Measurements from ENCODE around the gene GPR157.
A peak's percentile ranks its signal among the peaks of the same experiment; 100 is the strongest.
"Not testable (repeated sequence)": the region's sequence is repeated elsewhere in the genome, so short reads cannot be mapped to it uniquely, and the experiment has no call there.

GPR157 gene

DNA sequence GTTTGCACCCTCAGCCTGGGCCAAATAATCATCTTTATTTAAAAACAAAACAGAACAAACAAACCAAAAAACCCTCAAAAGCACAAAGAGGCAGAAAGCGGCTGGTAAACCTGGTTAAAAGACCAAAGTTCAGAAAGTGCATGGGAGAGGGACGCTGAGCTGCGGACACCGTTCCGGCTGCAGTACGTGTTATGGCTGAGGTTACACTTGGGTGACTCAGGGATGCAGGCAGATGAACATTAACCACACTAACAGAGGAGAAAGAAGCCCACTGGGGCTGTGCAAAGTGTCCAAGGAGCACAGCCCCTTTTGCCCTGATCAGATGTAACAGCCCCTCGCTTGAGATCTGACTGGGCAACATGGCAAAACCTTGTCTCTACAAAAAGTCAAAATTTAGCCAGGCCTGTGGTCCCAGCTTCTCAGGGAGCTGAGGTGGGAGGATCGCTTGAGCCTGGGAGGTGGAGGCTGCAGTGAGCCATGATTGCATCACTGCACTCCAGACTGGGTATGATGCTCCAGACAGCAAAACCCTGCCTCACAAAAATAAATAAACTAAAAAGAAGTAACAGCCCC, 28.3 kb downstream of the GPR157 start:
- in situ Hi-C loops (cut with MboI; ENCODE audit: low sequenced_read_pairs): loop anchor here (25.0 kb wide), 1 partner anchor 387 kb away; no protein-coding TSS in a partner anchor
- Histone ChIP-seq H3K9me3 (peaks cover 5% of the 10 kb centered on the region; the same call in 1 of the 2 replicates), H3K36me3 (replicated peaks) (peaks cover 7% of the 10 kb centered on the region), H3K4me1 (no peaks in the 10 kb centered on the region), H3K4me3 (no peak overlapping the region), H3K27me3 (ENCODE audit: low read depth) (no peaks in the 10 kb centered on the region)
- no peak for DNase-seq (ENCODE audit: low spot score in 2 of 2)

- H3K27me3 ChIP-seq (ENCODE audit: low read depth): no peaks in the 10 kb centered on the region
- peaks cover 5% of the 10 kb centered on the region for H3K9me3 ChIP-seq
- peaks cover 7% of the 10 kb centered on the region for H3K36me3 ChIP-seq (replicated peaks)
- H3K4me1 ChIP-seq: no peaks in the 10 kb centered on the region
- H3K4me3 ChIP-seq: no peak overlapping the region
- in situ Hi-C loops (cut with MboI; ENCODE audit: low sequenced_read_pairs): no loop called here
- DNase-seq (ENCODE audit: low spot score in 2 of 2): no peak
Observed at GRCh38 chr1:9099555-9099954, 29.3 kb downstream of the GPR157 start.

- H3K27me3 ChIP-seq (ENCODE audit: low read depth): no peaks in the 10 kb centered on the region
- peaks cover 5% of the 10 kb centered on the region for H3K9me3 ChIP-seq
- in situ Hi-C loops (cut with MboI; ENCODE audit: low sequenced_read_pairs): no loop called here
- H3K4me1 ChIP-seq: no peaks in the 10 kb centered on the region
- H3K4me3 ChIP-seq: no peak overlapping the region
- no peaks in the 10 kb centered on the region; the same call in 1 of the 2 replicates for H3K36me3 ChIP-seq (replicated peaks)
- DNase-seq (ENCODE audit: low spot score in 2 of 2): no peak
Observed at GRCh38 chr1:9097947-9098705, 30.8 kb downstream of the GPR157 start.

DNA sequence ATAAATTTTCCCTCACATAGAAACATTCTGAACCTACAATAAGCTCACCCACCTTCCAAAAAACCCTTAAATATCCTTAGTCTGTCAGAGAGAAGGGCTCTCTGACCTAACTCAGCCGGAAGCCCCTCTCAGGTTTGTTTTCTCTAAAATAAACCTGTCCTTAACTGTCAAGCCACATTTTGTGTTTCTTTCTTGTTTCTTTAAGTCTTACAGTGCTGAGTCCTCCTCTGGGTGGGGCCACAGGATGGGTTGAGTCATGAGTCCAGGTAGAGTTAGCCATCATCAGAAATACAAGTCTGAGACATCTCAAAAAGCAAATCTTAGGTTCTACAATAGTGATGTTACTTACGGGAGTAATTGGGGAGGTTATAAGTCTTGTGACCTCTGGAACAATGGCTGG, 33.1 kb downstream of the GPR157 start:
- in situ Hi-C loops (cut with MboI; ENCODE audit: low sequenced_read_pairs): no loop called here
- peaks cover 5% of the 10 kb centered on the region for H3K9me3 ChIP-seq
- no peak for DNase-seq (ENCODE audit: low spot score in 2 of 2)
- H3K36me3 ChIP-seq (replicated peaks): no peaks in the 10 kb centered on the region
- no peak overlapping the region for H3K4me3 ChIP-seq
- H3K4me1 ChIP-seq: no peaks in the 10 kb centered on the region
- no peaks in the 10 kb centered on the region for H3K27me3 ChIP-seq (ENCODE audit: low read depth)

DNA sequence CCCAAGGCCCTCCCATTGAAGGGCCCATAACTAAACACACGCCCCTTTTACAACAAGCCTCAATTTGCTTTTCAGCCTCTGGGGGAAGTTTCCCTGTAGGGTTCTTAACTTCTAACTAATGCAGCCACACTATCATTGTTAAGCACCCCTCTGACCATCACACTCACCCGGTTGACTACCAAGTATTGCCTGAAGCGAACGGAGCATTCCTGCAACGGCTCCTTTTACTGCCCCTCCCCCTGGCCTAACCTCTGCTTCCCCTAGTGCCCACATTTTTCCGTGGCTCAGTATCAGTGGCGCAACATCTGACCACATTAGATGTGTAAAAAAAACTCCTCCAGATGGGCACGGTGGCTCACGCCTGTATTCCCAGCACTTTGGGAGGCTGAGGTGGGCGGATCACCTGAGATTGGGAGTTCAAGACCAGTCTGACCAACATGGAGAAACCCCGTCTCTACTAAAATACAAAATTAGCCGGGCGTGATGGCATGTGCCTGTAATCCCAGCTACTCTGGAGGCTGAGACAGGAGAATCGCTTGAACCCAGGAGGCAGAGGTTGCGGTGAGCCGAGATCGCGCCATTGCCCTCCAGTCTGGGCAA, 34.8 kb downstream of the GPR157 start:
- H3K4me1 ChIP-seq; H3K9me3 ChIP-seq; H3K27me3 ChIP-seq (ENCODE audit: low read depth); in situ Hi-C loops (cut with MboI; ENCODE audit: low sequenced_read_pairs); H3K4me3 ChIP-seq; DNase-seq (ENCODE audit: low spot score in 2 of 2); H3K36me3 ChIP-seq (replicated peaks): not testable (repeated sequence)

GRCh38 chr1:9093581-9093980, 35.3 kb downstream of the GPR157 start:
- Histone ChIP-seq H3K9me3 (peaks cover 5% of the 10 kb centered on the region), H3K27me3 (ENCODE audit: low read depth) (no peaks in the 10 kb centered on the region), H3K4me1 (no peaks in the 10 kb centered on the region), H3K36me3 (replicated peaks) (no peaks in the 10 kb centered on the region), H3K4me3 (no peak overlapping the region)
- no peak for DNase-seq (ENCODE audit: low spot score in 2 of 2)
- in situ Hi-C loops (cut with MboI; ENCODE audit: low sequenced_read_pairs): no loop called here

- H3K4me3 ChIP-seq: no peak overlapping the region
- in situ Hi-C loops (cut with MboI; ENCODE audit: low sequenced_read_pairs): no loop called here
- no peaks in the 10 kb centered on the region for H3K27me3 ChIP-seq (ENCODE audit: low read depth)
- DNase-seq (ENCODE audit: low spot score in 2 of 2): no peak
- H3K36me3 ChIP-seq (replicated peaks): no peaks in the 10 kb centered on the region
- H3K9me3 ChIP-seq: peaks cover 5% of the 10 kb centered on the region
- no peaks in the 10 kb centered on the region for H3K4me1 ChIP-seq
Observed at GRCh38 chr1:9093091-9093490, 35.8 kb downstream of the GPR157 start.

- in situ Hi-C loops (cut with MboI; ENCODE audit: low sequenced_read_pairs): no loop called here
- Histone ChIP-seq H3K4me3 (no peak overlapping the region), H3K36me3 (replicated peaks) (no peaks in the 10 kb centered on the region), H3K9me3 (peaks cover 7% of the 10 kb centered on the region), H3K4me1 (peaks cover 11% of the 10 kb centered on the region), H3K27me3 (ENCODE audit: low read depth) (no peaks in the 10 kb centered on the region)
- no peak for DNase-seq (ENCODE audit: low spot score in 2 of 2)
Observed at GRCh38 chr1:9088807-9089206, 40.1 kb downstream of the GPR157 start.

DNA sequence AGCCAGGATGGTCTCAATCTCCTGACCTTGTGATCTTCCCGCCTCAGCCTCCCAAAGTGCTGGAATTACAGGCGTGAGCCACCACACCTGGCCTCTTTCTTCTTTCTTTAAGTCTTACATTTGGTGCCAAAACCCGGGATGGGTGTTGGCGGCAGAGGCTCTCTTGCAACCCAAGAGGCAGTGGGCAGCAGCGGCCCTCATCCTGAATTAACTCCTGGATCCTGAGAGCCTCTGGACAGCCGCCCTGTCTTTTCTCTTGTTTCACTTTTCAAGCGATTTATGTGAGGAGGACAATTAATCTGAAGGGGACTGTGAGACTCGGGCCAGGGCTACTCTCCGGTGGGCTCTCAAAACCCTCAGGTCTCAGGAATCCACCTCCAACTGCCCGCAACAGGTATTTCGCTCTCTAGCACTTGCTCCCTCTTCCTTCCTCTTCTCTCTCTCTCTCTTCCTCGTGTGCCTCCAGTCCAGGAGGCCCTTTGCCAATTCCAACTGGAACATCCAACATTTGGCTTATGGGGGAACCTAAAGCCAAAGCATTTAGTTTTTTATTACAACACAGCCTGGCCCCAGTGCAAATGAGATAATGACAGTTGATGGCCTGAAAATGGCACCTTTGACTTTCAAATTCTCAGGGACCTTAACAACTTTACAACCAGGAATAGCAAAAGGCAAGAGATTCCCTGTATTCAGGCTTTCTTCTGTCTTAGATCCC, 41.3 kb downstream of the GPR157 start:
- H3K4me3 ChIP-seq: no peak overlapping the region
- in situ Hi-C loops (cut with MboI; ENCODE audit: low sequenced_read_pairs): no loop called here
- H3K9me3 ChIP-seq: peaks cover 7% of the 10 kb centered on the region
- H3K4me1 ChIP-seq: peaks cover 15% of the 10 kb centered on the region
- no peak for DNase-seq (ENCODE audit: low spot score in 2 of 2)
- H3K36me3 ChIP-seq (replicated peaks): no peaks in the 10 kb centered on the region
- H3K27me3 ChIP-seq (ENCODE audit: low read depth): no peaks in the 10 kb centered on the region

DNA sequence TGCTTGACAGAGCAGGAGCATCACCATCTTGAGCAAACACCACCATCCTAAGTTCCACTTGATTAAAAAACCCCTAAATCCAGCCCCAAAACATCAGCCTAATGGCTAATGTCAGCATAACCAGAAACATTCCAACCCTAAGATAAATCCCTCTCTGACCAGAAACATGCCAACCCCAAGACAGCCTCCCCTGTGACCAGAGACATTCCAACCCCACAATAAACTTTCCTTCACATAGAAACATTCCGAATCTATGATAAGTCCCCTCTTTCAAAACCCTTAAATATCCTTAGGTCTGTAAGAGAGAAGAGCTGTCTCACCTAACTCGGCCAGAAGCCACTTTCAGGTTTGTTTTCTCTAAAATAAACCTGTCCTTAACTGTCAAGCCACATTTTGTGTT, 42.1 kb downstream of the GPR157 start:
- Histone ChIP-seq H3K27me3 (ENCODE audit: low read depth) (no peaks in the 10 kb centered on the region), H3K9me3 (peaks cover 7% of the 10 kb centered on the region), H3K36me3 (replicated peaks) (no peaks in the 10 kb centered on the region), H3K4me1 (peaks cover 19% of the 10 kb centered on the region), H3K4me3 (no peak overlapping the region)
- in situ Hi-C loops (cut with MboI; ENCODE audit: low sequenced_read_pairs): no loop called here
- DNase-seq (ENCODE audit: low spot score in 2 of 2): no peak

DNA sequence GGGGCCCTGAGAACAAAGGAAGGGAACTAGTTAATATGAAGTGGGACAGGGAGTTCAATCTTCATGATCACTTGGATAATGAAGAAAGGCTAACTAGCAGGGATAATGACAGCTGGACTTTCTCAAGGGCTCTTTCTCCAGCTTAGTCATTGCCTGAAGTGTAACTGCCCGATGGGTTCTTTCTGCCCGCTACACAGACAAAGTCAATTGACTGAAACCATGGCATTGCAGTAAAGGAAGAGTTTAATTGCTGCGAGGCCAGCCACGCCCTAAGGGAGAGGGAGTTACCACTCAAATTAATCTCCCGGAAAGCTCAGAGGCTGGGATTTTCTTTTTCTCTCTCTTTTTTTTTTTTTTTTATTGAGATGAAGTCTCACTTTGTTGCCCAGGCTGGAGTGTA, 42.9 kb downstream of the GPR157 start:
- no peak overlapping the region for H3K4me3 ChIP-seq
- H3K4me1 ChIP-seq: peaks cover 25% of the 10 kb centered on the region
- no peaks in the 10 kb centered on the region for H3K27me3 ChIP-seq (ENCODE audit: low read depth)
- DNase-seq (ENCODE audit: low spot score in 2 of 2): peak; percentile 25 to 45
- no peaks in the 10 kb centered on the region for H3K36me3 ChIP-seq (replicated peaks)
- in situ Hi-C loops (cut with MboI; ENCODE audit: low sequenced_read_pairs): no loop called here
- peaks cover 7% of the 10 kb centered on the region for H3K9me3 ChIP-seq

DNA sequence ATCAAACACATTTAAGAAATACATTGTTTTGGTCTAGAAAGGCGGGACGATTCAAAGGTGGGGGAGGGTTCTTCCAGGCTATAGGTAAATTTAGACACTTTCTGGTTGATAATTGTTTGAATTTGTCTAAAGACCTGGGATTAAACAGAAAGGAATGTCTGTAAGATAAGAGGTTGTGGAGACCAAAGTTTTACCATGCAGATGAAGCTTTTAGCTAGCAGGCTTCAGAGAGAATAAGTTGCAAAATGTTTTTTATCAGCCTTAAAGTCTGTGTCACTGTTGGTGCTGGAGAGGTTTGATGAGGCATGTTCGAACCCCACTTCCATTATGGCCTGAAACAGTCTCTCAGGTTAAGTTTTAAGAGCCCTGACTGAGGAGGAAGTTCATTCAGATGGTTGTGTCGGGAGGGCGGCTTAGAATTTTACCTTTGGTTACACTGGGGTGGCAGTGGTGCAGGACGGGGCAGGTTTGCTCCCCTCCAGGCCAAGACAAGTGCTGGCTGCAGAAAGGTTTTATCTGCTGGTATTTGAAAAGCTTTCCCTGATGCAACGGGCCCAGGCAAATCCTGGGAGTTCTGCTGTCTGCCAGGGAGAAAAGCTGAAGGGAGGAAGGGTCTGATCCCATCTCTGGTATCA, 43.5 kb downstream of the GPR157 start:
- in situ Hi-C loops (cut with MboI; ENCODE audit: low sequenced_read_pairs): no loop called here
- Histone ChIP-seq H3K4me3 (no peak overlapping the region), H3K36me3 (replicated peaks) (no peaks in the 10 kb centered on the region), H3K27me3 (ENCODE audit: low read depth) (no peaks in the 10 kb centered on the region), H3K4me1 (peaks cover 30% of the 10 kb centered on the region), H3K9me3 (peaks cover 7% of the 10 kb centered on the region)
- DNase-seq (ENCODE audit: low spot score in 2 of 2): no peak

DNA sequence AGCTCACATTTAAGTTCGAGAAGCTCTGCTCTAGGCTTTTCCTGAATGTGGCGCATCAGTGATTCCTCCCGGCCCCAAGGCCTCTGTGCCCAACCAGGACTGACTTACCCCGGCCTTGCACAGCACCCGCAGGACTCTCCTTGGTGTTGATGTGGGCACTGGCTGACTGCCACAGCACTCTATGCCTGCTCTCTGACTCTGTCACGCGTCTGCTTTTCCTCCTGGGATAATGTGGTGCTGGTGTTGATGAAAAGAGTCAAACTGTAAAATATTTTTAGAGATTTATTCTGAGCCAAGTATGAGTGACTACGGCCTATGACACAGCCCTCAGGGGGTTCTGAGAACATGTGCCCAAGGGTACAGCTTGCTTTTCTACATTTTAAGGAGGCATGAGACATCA, 44.0 kb downstream of the GPR157 start:
- Histone ChIP-seq H3K27me3 (ENCODE audit: low read depth) (no peaks in the 10 kb centered on the region), H3K9me3 (peaks cover 7% of the 10 kb centered on the region), H3K4me3 (no peak overlapping the region), H3K4me1 (peaks cover 35% of the 10 kb centered on the region), H3K36me3 (replicated peaks) (no peaks in the 10 kb centered on the region)
- no peak for DNase-seq (ENCODE audit: low spot score in 2 of 2)
- in situ Hi-C loops (cut with MboI; ENCODE audit: low sequenced_read_pairs): no loop called here
